ENCODE data around the gene BCL11A.

Gene BCL11A

GRCh38 chr2:60405271-60405919 lies 148.1 kb downstream of the BCL11A start:
- no peak overlapping the region for H3K27ac ChIP-seq (ENCODE audit: low read depth, low read length)
- H3K36me3 ChIP-seq (ENCODE audit: control insufficient read depth, insufficient read depth, low read length): no peaks in the 10 kb centered on the region
- peaks cover 20% of the 10 kb centered on the region for H3K4me1 ChIP-seq (ENCODE audit: control insufficient read depth, insufficient read depth, low read length)

More at GRCh38 chr2:60405271-60405919, 148.1 kb downstream of the BCL11A start:
- Histone ChIP-seq H3K9ac (ENCODE audit: low read depth, low read length) (no peak overlapping the region), H3K9me3 (ENCODE audit: control insufficient read depth, insufficient read depth, low read length) (no peaks in the 10 kb centered on the region), H3K27me3 (ENCODE audit: control insufficient read depth, insufficient read depth, low read length) (no peaks in the 10 kb centered on the region), H3K4me3 (ENCODE audit: low read depth, low read length) (no peak overlapping the region)

All from HUES48 (cell line).